NCI-H1417 (cell line): Measurements from ENCODE around the gene KCNH1.

Experiments
- DNase-seq, 3 experiments: peaks; one replicate each; lab custom pipeline; 2025; lab: John Stamatoyannopoulos, UW

The KCNH1 gene

GRCh38 chr1:210917560-210918169 is 216.3 kb downstream of the KCNH1 start:
- peak in 1 of 3 experiments; percentile 30 for DNase-seq

- no peak for DNase-seq
These were observed 217.4 kb downstream of the KCNH1 start for GRCh38 chr1:210916548-210916947.

- DNase-seq, result peak in 1 of 3 experiments; percentile 28
These were observed 217.9 kb downstream of the KCNH1 start for GRCh38 chr1:210915890-210916507.

GRCh38 chr1:210912752-210913151 is 221.2 kb downstream of the KCNH1 start:
- no peak for DNase-seq

- DNase-seq, result no peak
These were observed 223.8 kb downstream of the KCNH1 start for GRCh38 chr1:210910020-210910575.

- no peak for DNase-seq
These were observed 225.2 kb downstream of the KCNH1 start for GRCh38 chr1:210908791-210909190.

- peak in 2 of 3 experiments; percentile 18 to 48 for DNase-seq
These were observed 225.7 kb downstream of the KCNH1 start for GRCh38 chr1:210908257-210908656.

GRCh38 chr1:210907251-210907805 is 226.6 kb downstream of the KCNH1 start:
- DNase-seq, result no peak

- no peak for DNase-seq
These were observed 227.9 kb downstream of the KCNH1 start for GRCh38 chr1:210905944-210906453.

GRCh38 chr1:210905365-210905904 is 228.5 kb downstream of the KCNH1 start:
- DNase-seq, result peak in 1 of 3 experiments; percentile 19

GRCh38 chr1:210901981-210902770 is 231.8 kb downstream of the KCNH1 start:
- no peak for DNase-seq

- no peak for DNase-seq
These were observed 233.1 kb downstream of the KCNH1 start for GRCh38 chr1:210900820-210901219.

- no peak for DNase-seq
These were observed 233.9 kb downstream of the KCNH1 start for GRCh38 chr1:210900079-210900478.

GRCh38 chr1:210899676-210900075 is 234.3 kb downstream of the KCNH1 start:
- no peak for DNase-seq

- no peak for DNase-seq
These were observed 235.5 kb downstream of the KCNH1 start for GRCh38 chr1:210898473-210898872.

- no peak for DNase-seq
These were observed 250.1 kb downstream of the KCNH1 start for GRCh38 chr1:210883821-210884220.

GRCh38 chr1:210882414-210883221 is 251.3 kb downstream of the KCNH1 start:
- DNase-seq, result no peak

- no peak for DNase-seq
These were observed 255.4 kb downstream of the KCNH1 start for GRCh38 chr1:210878564-210878963.

- DNase-seq, result no peak
These were observed 257.7 kb downstream of the KCNH1 start for GRCh38 chr1:210876275-210876674.

- no peak for DNase-seq
These were observed 267.4 kb downstream of the KCNH1 start for GRCh38 chr1:210866532-210866931.

- no peak for DNase-seq
These were observed 276.2 kb downstream of the KCNH1 start for GRCh38 chr1:210857705-210858104.
